SJCRH30 (cell line): ENCODE measurements around the gene MYO18B. TPM values are rescaled to one million over a fixed set of nuclear protein-coding genes. Genes with fewer than 3 reads are reported as not detected.
A peak's percentile ranks its signal among the peaks of the same experiment; 100 is the strongest.

Source experiments
- DNase-seq, 2 experiments: peaks; one replicate each; pipeline ENCODE4 v3.0.0-alpha.2; 2015 to 2020
- H3K27ac ChIP-seq: fragments of 250-450 bp; sonication (Bioruptor Pico); 2 replicates; pipeline ENCODE4 v1.5.1; 2020; ENCODE audit warnings: mild to moderate bottlenecking, moderate library complexity
- H3K27me3 ChIP-seq: fragments of 250-450 bp; sonication (Bioruptor Pico); 2 replicates; pipeline ENCODE4 v1.5.1; 2020; ENCODE audit warnings: mild to moderate bottlenecking, moderate library complexity
- H3K36me3 ChIP-seq: fragments of 250-450 bp; sonication (Bioruptor Pico); 2 replicates; pipeline ENCODE4 v1.5.1; 2020; ENCODE audit warnings: mild to moderate bottlenecking, moderate library complexity
- H3K4me1 ChIP-seq: fragments of 250-450 bp; sonication (Bioruptor Pico); 2 replicates; pipeline ENCODE4 v1.5.1; 2020; ENCODE audit warnings: mild to moderate bottlenecking, moderate library complexity
- H3K4me3 ChIP-seq: fragments of 250-450 bp; sonication (Bioruptor Pico); 2 replicates; pipeline ENCODE4 v1.5.1; 2020; ENCODE audit warnings: mild to moderate bottlenecking, moderate library complexity
- H3K9me3 ChIP-seq: fragments of 250-450 bp; sonication (Bioruptor Pico); replicated peaks from 2 replicates; pipeline ENCODE4 v1.5.1; 2020; ENCODE audit warnings: mild to moderate bottlenecking, moderate library complexity
- total RNA-seq: library from RNA; depleted of rRNA; stranded (reverse); fragments of >200 nt; shearing (Covaris generic); gene quantifications from 2 replicates; pipeline ENCODE4 v1.2.3, GENCODE V29; 2014; rRNA removed

MYO18B gene
- 32.4 and 40.6 TPM in 2 replicates for total RNA-seq

- H3K4me1 ChIP-seq = peaks cover 37% of the 10 kb centered on the region
- peaks cover 6% of the 10 kb centered on the region; the same call in 1 of the 2 replicates for H3K36me3 ChIP-seq
- peak; percentile 96 for DNase-seq
- peak within 1 kb of the TSS; percentile 91 for H3K27ac ChIP-seq
- H3K27me3 ChIP-seq = no peaks in the 10 kb centered on the region
- H3K9me3 ChIP-seq = no peaks in the 10 kb centered on the region
- peak within 1 kb of the TSS; percentile 78 for H3K4me3 ChIP-seq
Measured at GRCh38 chr22:25741692-25742626, at the start of gene MYO18B. TSS of gene MYO18B (plus strand) at chr22:25742188. CDS start at chr22:25761093, 18,905 bp downstream.

GRCh38 chr22:25692397-25693267, 49.4 kb upstream of the MYO18B start:
- H3K9me3 ChIP-seq = no peaks in the 10 kb centered on the region
- peak; percentile 82 to 91 for DNase-seq
- H3K27ac ChIP-seq = peak overlapping the region; percentile 66
- H3K27me3 ChIP-seq = no peaks in the 10 kb centered on the region
- H3K4me1 ChIP-seq = peaks cover 43% of the 10 kb centered on the region
- H3K4me3 ChIP-seq = no peak overlapping the region
- H3K36me3 ChIP-seq = peaks cover 82% of the 10 kb centered on the region

GRCh38 chr22:25693268-25693565, 48.8 kb upstream of the MYO18B start:
- DNase-seq = peak in 1 of 2 experiments; percentile 32
- no peaks in the 10 kb centered on the region for H3K27me3 ChIP-seq
- H3K4me1 ChIP-seq = peaks cover 49% of the 10 kb centered on the region
- H3K27ac ChIP-seq = peak overlapping the region; percentile 66
- H3K36me3 ChIP-seq = peaks cover 82% of the 10 kb centered on the region
- H3K9me3 ChIP-seq = no peaks in the 10 kb centered on the region
- no peak overlapping the region for H3K4me3 ChIP-seq

GRCh38 chr22:25694196-25694907, 47.6 kb upstream of the MYO18B start:
- no peaks in the 10 kb centered on the region for H3K27me3 ChIP-seq
- no peak overlapping the region for H3K4me3 ChIP-seq
- no peak overlapping the region for H3K27ac ChIP-seq
- H3K4me1 ChIP-seq = peaks cover 58% of the 10 kb centered on the region
- peaks cover 72% of the 10 kb centered on the region for H3K36me3 ChIP-seq
- no peak for DNase-seq
- no peaks in the 10 kb centered on the region for H3K9me3 ChIP-seq

- H3K36me3 ChIP-seq = peaks cover 69% of the 10 kb centered on the region
- DNase-seq = no peak
- H3K27ac ChIP-seq = no peak overlapping the region
- H3K27me3 ChIP-seq = no peaks in the 10 kb centered on the region
- no peaks in the 10 kb centered on the region for H3K9me3 ChIP-seq
- H3K4me1 ChIP-seq = peaks cover 66% of the 10 kb centered on the region
- H3K4me3 ChIP-seq = no peak overlapping the region
Measured at GRCh38 chr22:25695146-25695545, 46.8 kb upstream of the MYO18B start.

GRCh38 chr22:25696763-25697162, 45.2 kb upstream of the MYO18B start:
- Histone ChIP-seq H3K27ac (no peak overlapping the region), H3K4me1 (peaks cover 69% of the 10 kb centered on the region), H3K9me3 (no peaks in the 10 kb centered on the region)

GRCh38 chr22:25697181-25697664, 44.8 kb upstream of the MYO18B start:
- no peak overlapping the region for H3K4me3 ChIP-seq
- no peak overlapping the region for H3K27ac ChIP-seq
- H3K27me3 ChIP-seq = no peaks in the 10 kb centered on the region
- DNase-seq = no peak
- no peaks in the 10 kb centered on the region for H3K9me3 ChIP-seq
- H3K4me1 ChIP-seq = peaks cover 69% of the 10 kb centered on the region
- peaks cover 58% of the 10 kb centered on the region for H3K36me3 ChIP-seq

More at GRCh38 chr22:25696763-25697162, 45.2 kb upstream of the MYO18B start:
- Histone ChIP-seq H3K27me3 (no peaks in the 10 kb centered on the region), H3K36me3 (peaks cover 58% of the 10 kb centered on the region), H3K4me3 (no peak overlapping the region)
- no peak for DNase-seq

GRCh38 chr22:25697978-25698377, 44.0 kb upstream of the MYO18B start:
- Histone ChIP-seq H3K27me3 (no peaks in the 10 kb centered on the region), H3K27ac (peak overlapping the region; percentile 87), H3K4me1 (peaks cover 66% of the 10 kb centered on the region), H3K36me3 (peaks cover 66% of the 10 kb centered on the region), H3K9me3 (no peaks in the 10 kb centered on the region), H3K4me3 (no peak overlapping the region)
- DNase-seq = no peak

GRCh38 chr22:25698461-25698860, 43.5 kb upstream of the MYO18B start:
- Histone ChIP-seq H3K9me3 (no peaks in the 10 kb centered on the region), H3K4me3 (no peak overlapping the region), H3K4me1 (peaks cover 62% of the 10 kb centered on the region), H3K36me3 (peaks cover 67% of the 10 kb centered on the region), H3K27me3 (no peaks in the 10 kb centered on the region), H3K27ac (peak overlapping the region; percentile 87)
- DNase-seq = no peak

GRCh38 chr22:25698978-25699377, 43.0 kb upstream of the MYO18B start:
- Histone ChIP-seq H3K27ac (peak overlapping the region; percentile 87), H3K36me3 (peaks cover 68% of the 10 kb centered on the region), H3K4me3 (no peak overlapping the region), H3K27me3 (no peaks in the 10 kb centered on the region), H3K9me3 (no peaks in the 10 kb centered on the region), H3K4me1 (peaks cover 59% of the 10 kb centered on the region)
- DNase-seq = peak; percentile 92 to 97

- Histone ChIP-seq H3K27ac (peak overlapping the region; percentile 87), H3K27me3 (no peaks in the 10 kb centered on the region), H3K4me1 (peaks cover 57% of the 10 kb centered on the region), H3K36me3 (peaks cover 70% of the 10 kb centered on the region), H3K4me3 (0 out of 2 replicates have a peak overlapping the region, but pooled peaks have one; percentile 3), H3K9me3 (no peaks in the 10 kb centered on the region)
- peak; percentile 96 to 99 for DNase-seq
Measured at GRCh38 chr22:25701056-25701780, 40.8 kb upstream of the MYO18B start.

- Histone ChIP-seq H3K27me3 (no peaks in the 10 kb centered on the region), H3K27ac (no peak overlapping the region; the same call in 1 of the 2 replicates), H3K36me3 (peaks cover 69% of the 10 kb centered on the region), H3K9me3 (no peaks in the 10 kb centered on the region), H3K4me3 (no peak overlapping the region), H3K4me1 (peaks cover 52% of the 10 kb centered on the region)
- peak in 1 of 2 experiments; percentile 54 for DNase-seq
Measured at GRCh38 chr22:25702040-25702439, 39.9 kb upstream of the MYO18B start.

GRCh38 chr22:25702571-25703167, 39.3 kb upstream of the MYO18B start:
- Histone ChIP-seq H3K27me3 (no peaks in the 10 kb centered on the region), H3K4me1 (peaks cover 46% of the 10 kb centered on the region), H3K9me3 (no peaks in the 10 kb centered on the region), H3K4me3 (no peak overlapping the region), H3K36me3 (peaks cover 64% of the 10 kb centered on the region), H3K27ac (no peak overlapping the region)
- DNase-seq = no peak
